Dermis microvascular lymphatic vessel endothelial cell (primary cell): Measurements from ENCODE around the gene PML. TPM values are rescaled to one million over a fixed set of nuclear protein-coding genes. Genes with fewer than 3 reads are reported as not detected.

Experiments
- DNase-seq, 2 donors: peaks; one replicate each; pipeline versions ENCODE4 v3.0.0 to v3.0.0-alpha.2; 2010; ENCODE audit warnings: low read depth in 2 of 2
- total RNA-seq: library from RNA; depleted of rRNA; stranded (reverse); fragments of >200 nt; gene quantifications from 2 replicates; pipeline ENCODE4 v1.2.1, GENCODE V29; 2014

The PML gene, protein sequence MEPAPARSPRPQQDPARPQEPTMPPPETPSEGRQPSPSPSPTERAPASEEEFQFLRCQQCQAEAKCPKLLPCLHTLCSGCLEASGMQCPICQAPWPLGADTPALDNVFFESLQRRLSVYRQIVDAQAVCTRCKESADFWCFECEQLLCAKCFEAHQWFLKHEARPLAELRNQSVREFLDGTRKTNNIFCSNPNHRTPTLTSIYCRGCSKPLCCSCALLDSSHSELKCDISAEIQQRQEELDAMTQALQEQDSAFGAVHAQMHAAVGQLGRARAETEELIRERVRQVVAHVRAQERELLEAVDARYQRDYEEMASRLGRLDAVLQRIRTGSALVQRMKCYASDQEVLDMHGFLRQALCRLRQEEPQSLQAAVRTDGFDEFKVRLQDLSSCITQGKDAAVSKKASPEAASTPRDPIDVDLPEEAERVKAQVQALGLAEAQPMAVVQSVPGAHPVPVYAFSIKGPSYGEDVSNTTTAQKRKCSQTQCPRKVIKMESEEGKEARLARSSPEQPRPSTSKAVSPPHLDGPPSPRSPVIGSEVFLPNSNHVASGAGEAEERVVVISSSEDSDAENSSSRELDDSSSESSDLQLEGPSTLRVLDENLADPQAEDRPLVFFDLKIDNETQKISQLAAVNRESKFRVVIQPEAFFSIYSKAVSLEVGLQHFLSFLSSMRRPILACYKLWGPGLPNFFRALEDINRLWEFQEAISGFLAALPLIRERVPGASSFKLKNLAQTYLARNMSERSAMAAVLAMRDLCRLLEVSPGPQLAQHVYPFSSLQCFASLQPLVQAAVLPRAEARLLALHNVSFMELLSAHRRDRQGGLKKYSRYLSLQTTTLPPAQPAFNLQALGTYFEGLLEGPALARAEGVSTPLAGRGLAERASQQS
- total RNA-seq: 28.9 and 62.2 TPM in 2 replicates

- DNase-seq: peak; percentile 71 to 96
Measured at GRCh38 chr15:73994413-73994883, at the start of gene PML. Gene PML, plus strand, starts transcription at chr15:73994716. Its CDS starts 97 bp downstream, at chr15:73994813.

DNA sequence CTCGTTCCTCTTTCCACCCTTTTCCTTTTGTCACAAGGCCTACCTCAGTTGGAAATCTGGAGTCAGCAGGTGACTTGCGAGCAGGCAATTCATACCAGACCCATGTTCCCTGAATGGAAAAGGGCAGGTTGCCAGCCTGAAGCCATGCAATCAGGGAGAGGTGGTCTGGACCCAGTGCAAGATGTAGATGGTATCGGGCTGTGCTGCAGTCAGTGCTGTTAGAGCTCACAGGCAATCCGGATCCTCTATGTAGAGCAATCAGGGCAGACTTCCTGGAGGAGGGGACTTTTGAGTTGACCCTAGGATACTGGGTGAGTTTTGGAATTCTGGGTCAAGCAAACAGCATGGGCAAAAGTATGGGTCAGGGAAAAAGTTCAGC, 49.4 kb upstream of the PML start:
- no peak for DNase-seq

DNA sequence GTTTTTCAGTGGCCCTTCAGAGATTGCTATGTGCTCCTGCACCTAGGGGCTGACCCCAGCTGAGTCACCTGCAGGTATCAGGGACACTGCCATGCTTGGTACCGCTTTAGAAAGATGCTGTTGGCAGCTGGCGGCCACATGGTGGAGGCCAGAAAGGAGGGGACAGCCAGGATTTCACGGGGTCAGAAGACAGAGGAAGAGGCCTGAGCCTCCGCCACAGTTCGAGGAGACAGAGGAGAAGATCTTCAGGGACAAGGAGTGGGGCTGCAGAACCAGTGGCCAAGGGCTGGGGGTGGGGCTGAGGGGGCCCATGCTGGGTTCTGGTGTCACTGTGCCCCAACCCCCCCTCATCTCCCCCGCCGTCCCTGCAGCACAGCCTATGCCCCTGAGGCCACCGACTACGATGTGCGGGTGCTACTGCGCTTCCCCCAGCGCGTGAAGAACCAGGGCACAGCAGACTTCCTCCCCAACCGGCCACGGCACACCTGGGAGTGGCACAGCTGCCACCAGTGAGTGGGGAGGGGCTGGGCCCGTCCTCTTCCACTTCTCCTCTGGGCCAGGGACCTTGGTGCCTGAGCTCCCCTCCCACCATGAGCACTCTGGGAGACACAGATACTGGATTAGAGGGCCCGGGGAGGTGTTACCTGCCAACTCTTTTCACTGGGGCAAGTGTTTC, 48.3 kb upstream of the PML start:
- no peak for DNase-seq

GRCh38 chr15:73946795-73947370, 47.6 kb upstream of the PML start:
- DNase-seq: no peak

DNA sequence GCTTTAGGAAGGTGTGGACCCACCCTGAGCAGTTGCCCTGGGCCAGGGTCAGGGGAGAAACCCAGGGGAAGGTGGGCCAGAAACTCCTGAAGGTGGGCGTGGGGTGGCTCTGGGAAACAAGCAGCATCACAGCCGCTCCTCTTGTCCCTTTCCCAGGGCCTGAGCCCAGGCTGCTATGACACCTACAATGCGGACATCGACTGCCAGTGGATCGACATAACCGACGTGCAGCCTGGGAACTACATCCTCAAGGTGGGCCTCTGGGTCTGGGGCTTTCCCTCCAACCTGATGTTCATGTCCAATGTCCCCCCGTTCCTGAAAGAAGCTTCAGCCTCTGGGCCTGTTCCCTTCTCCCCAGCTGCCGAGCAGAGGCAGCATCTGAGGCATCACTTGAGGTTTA, 46.9 kb upstream of the PML start:
- no peak for DNase-seq

DNA sequence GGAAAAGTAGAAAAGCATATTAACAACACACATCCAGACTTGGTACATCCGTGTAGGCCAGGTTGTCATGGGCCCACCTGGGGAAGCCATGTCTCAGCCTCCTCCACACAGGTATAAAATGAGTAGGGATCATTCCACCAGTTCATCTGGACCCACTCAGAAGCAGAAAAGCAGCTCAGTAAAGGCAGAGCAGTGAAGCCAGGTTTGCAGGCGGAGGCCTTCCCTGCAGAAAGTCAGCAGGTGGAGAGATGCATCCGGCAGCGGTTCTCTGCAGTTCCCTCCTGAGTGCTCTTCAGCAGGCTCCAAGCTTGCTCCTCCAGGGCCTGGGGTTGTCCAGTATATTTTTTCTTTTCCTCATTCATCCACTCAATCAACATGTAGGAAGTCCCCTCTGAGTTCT, 46.1 kb upstream of the PML start:
- DNase-seq: no peak

GRCh38 chr15:73948982-73949381, 45.5 kb upstream of the PML start:
- DNase-seq: no peak

- no peak for DNase-seq
Measured at GRCh38 chr15:73949496-73949895, 45.0 kb upstream of the PML start.

- DNase-seq: no peak
Measured at GRCh38 chr15:73950479-73950830, 44.1 kb upstream of the PML start.

GRCh38 chr15:73950831-73951561, 43.5 kb upstream of the PML start:
- peak; percentile 69 to 97 for DNase-seq

DNA sequence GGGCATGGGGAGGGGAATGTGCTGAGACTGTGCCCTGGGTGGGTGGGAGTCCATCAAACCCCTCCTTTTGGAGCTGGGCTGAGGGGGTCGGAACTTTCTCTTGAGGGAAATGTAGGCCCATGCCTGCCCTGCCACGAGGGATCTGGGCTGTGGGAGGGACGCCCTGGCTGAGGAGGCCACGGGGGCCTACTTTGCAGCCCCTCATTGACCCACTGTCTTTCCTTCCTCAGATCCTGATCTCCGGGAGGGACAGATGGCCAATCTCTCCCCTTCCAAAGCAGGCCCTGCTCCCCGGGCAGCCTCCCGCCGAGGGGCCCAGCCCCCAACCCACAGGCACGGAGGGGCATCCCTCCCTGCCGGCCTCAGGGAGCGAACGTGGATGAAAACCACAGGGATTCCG, 42.9 kb upstream of the PML start:
- no peak for DNase-seq

DNA sequence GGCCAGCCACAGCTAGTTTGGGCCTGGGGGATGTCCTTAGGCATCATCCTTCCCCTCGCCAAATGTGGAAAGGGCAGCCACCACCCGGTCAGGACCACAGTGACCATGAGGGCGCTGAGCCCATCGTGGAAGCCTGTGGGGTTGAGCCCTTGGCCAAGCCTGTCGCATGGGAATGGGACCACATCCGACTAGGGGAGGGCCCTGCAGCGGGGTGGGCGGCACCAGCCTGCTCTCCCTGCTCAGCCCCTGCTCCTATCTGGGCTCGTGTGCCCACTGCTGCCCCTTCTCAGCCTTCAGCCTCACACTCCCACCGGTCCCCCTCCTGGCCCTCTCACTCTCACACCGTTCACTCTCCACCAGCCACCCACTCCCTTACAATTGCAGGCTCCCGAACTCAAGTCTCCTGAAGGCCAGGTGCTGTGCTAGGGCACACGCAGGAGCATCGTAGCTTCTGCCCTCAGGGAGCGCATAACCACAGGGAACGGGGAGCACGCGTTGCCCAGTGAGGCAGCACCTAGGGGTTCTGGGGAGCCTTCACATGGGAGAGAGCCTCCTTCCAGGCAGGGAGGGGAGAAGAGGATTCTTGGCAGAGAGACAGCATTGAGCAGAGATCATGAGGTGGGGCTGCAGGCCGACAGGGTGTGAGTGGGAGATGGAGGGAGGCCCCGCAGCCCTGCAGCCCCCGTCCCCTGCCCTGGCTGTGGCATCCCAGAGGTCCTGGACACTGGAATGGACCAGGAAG, 42.2 kb upstream of the PML start:
- no peak for DNase-seq

GRCh38 chr15:73952913-73953750, 41.4 kb upstream of the PML start:
- DNase-seq: no peak

DNA sequence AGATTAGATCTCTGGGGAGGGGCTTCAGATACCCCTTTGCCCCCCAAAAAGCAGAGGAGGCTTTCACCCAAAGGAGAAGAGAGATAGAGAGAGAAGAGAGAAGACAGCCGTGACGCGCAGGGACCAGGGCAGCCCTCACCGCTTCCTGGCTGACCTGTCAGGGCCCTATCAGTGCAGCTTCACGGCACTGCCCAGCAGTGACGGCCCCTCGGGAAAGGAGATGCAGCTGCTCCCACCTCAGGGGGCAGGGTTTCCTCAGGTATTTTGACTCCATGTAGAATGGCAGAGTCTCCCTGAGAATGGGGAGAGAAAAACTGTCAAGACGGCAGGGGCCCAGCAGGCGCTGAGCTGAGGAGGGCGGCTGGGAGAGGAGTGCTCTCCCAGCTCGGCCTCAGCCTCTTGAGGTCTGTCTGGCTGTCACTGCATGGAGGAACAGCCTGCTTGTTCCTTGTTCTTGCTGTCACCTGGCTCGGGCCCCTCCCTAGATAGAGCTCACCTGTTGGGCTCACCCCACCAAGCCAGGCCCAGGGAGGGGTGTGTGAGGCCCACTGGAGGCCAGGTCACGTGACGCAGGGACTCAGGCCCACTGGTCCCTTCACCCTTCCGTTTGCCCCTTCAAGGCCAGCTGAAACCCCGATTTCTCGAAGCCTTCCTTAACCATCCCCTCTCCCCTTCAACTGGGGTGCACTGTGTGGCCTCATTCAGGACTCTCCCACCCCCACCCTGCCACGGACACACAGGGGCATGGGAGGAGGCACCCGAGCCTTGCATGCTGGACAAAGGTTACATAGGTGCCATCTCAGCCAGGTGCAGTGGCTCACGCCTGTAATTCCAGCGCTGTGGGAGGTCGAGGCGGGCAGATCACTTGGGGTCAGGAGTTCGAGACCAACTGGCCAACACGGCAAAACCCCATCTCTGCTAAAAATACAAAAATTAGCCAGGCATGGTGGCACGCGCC, 40.0 kb upstream of the PML start:
- no peak for DNase-seq

GRCh38 chr15:73955326-73955725, 39.2 kb upstream of the PML start:
- DNase-seq: no peak

- no peak for DNase-seq
Measured at GRCh38 chr15:73955861-73956742, 38.4 kb upstream of the PML start.

- DNase-seq: peak; percentile 32 to 87
Measured at GRCh38 chr15:73956743-73957135, 37.8 kb upstream of the PML start.
